Type B pancreatic cell (in vitro differentiated cells): ENCODE results near the gene KIAA0232. TPM values are rescaled to one million over a fixed set of nuclear protein-coding genes. Genes with fewer than 3 reads are reported as not detected.

Experiments used
- DNase-seq: peaks from one replicate; pipeline ENCODE4 v3.0.0; 2021; ENCODE audit warnings: mixed read lengths; ENCODE audit not compliant: unreplicated experiment; ENCODE audit errors: extremely low spot score
- H3K27ac Mint-ChIP-seq: 2 replicates; pipeline ENCODE4 v1.8.0; 2021; ENCODE audit warnings: mild to moderate bottlenecking, mixed read lengths
- H3K27me3 Mint-ChIP-seq: 2 replicates; pipeline ENCODE4 v1.8.0; 2021; ENCODE audit warnings: mixed read lengths
- H3K36me3 Mint-ChIP-seq: 2 replicates; pipeline ENCODE4 v1.8.0; 2021; ENCODE audit warnings: mixed read lengths
- H3K4me1 Mint-ChIP-seq: one replicate; pipeline ENCODE4 v1.8.0; 2021; ENCODE audit warnings: mixed read lengths; ENCODE audit not compliant: unreplicated experiment
- H3K4me3 Mint-ChIP-seq: 2 replicates; pipeline ENCODE4 v1.8.0; 2021; ENCODE audit warnings: mild to moderate bottlenecking, mixed read lengths
- H3K9me3 Mint-ChIP-seq: 2 replicates; pipeline ENCODE4 v1.8.0; 2021; ENCODE audit warnings: mixed read lengths
- total RNA-seq: library from RNA; stranded (reverse); gene quantifications from 2 replicates; pipeline ENCODE4 v1.2.1, GENCODE V29; 2021; ENCODE audit warnings: low replicate concordance
- TF ChIP-seq, protein P1 (sequence below): fragments of 200-600 bp; sonication (generic); conservative IDR thresholded peaks from 2 replicates; pipeline ENCODE4 v1.5.0; 2021; ENCODE audit warnings: antibody characterized with exemption, mild to moderate bottlenecking

Gene KIAA0232
- total RNA-seq, 1 donor from 2014 or later: 35.9 TPM

DNA sequence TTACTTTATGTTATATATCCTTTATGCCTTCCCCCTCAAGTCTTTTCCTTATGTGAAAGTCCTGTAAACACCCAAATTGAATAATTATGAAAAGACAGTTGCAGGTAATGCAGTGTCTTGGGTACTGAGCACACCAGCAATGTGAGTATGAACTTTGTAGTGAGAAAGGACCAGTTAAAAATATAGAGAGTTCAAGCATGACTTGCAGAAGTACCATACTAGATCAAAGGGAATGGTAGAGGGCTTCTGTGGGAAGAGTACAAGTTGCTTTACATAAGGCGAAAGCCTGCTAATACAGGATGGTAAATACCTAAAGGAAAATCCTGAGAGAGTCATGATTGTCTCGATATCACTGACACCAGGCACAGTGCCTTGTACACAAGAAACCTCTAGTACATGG lies 25.7 kb downstream of the KIAA0232 start:
- peaks cover 36% of the 10 kb centered on the region for H3K36me3 Mint-ChIP-seq
- H3K27me3 Mint-ChIP-seq: no peaks in the 10 kb centered on the region
- TF ChIP-seq, protein P1, sequence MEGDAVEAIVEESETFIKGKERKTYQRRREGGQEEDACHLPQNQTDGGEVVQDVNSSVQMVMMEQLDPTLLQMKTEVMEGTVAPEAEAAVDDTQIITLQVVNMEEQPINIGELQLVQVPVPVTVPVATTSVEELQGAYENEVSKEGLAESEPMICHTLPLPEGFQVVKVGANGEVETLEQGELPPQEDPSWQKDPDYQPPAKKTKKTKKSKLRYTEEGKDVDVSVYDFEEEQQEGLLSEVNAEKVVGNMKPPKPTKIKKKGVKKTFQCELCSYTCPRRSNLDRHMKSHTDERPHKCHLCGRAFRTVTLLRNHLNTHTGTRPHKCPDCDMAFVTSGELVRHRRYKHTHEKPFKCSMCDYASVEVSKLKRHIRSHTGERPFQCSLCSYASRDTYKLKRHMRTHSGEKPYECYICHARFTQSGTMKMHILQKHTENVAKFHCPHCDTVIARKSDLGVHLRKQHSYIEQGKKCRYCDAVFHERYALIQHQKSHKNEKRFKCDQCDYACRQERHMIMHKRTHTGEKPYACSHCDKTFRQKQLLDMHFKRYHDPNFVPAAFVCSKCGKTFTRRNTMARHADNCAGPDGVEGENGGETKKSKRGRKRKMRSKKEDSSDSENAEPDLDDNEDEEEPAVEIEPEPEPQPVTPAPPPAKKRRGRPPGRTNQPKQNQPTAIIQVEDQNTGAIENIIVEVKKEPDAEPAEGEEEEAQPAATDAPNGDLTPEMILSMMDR: no peak
- no peak for DNase-seq
- H3K9me3 Mint-ChIP-seq: no peaks in the 10 kb centered on the region
- peaks cover 13% of the 10 kb centered on the region for H3K4me1 Mint-ChIP-seq
- no peak overlapping the region for H3K4me3 Mint-ChIP-seq
- H3K27ac Mint-ChIP-seq: no peak overlapping the region

DNA sequence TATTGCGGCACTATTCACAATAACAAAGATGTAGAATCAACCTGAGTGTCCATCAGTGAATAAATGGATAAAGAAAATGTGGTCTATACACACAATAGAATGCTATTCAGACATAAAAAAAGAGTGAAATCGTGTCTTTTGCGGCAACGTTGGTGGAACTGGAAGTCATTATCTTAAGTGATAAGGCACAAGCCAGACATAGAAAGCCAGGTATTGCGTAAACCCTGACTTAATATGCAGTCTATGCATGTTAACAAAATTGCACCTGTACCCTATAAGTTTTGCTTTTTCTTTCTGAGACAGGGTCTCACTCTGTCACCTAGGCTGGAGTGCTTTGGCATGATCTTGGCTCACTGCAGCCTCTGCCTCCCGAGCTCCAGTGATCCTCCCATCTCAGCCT lies 28.6 kb downstream of the KIAA0232 start:
- peaks cover 5% of the 10 kb centered on the region for H3K4me1 Mint-ChIP-seq
- no peak for DNase-seq
- no peaks in the 10 kb centered on the region for H3K27me3 Mint-ChIP-seq
- TF ChIP-seq, protein P1: no peak
- H3K27ac Mint-ChIP-seq: no peak overlapping the region
- no peak overlapping the region for H3K4me3 Mint-ChIP-seq
- H3K36me3 Mint-ChIP-seq: peaks cover 39% of the 10 kb centered on the region
- H3K9me3 Mint-ChIP-seq: peaks cover 6% of the 10 kb centered on the region

DNA sequence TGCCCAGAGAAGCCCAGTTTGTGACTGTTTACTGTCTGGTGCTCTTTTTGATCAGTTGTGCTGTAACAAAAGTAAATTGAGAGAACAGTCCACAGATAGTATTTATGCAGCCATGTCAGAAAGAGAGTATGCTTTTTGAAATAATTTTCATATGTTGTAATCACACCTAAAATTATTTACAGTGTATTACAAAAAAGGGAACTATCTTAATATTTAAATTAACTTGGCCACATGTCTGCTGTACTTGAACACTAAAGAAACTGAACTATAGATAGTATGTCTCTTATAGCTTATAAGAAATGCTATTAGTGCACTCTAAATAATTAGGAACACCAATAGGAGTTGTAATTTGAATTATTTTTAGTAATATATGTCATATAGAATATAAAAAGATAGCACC lies 30.2 kb downstream of the KIAA0232 start:
- Mint-ChIP-seq H3K27me3 (no peaks in the 10 kb centered on the region), H3K4me1 (peaks cover 5% of the 10 kb centered on the region), H3K36me3 (peaks cover 44% of the 10 kb centered on the region), H3K9me3 (peaks cover 6% of the 10 kb centered on the region), H3K4me3 (no peak overlapping the region), H3K27ac (no peak overlapping the region)
- TF ChIP-seq, protein P1: no peak
- DNase-seq: no peak

DNA sequence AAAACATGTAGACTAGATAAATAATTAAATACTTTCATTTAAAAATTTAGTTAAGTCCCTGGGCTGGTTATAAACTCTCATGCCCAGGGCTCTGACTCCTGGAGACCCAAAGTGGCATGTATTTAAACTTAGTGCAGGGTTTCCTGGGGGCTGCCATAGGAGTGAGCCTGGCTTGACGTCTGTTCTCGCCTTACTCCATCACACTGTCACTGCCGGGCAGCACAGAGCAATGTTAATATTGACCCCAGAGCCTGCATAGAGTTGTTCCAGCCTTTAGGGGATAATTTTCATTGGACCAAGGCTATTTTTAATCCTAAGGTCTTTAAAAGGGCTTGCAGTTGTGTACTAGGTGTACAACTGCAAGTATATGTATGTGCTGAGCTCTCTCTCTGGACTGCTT lies 31.2 kb downstream of the KIAA0232 start:
- Mint-ChIP-seq H3K27ac (no peak overlapping the region), H3K9me3 (peaks cover 11% of the 10 kb centered on the region), H3K4me1 (peaks cover 5% of the 10 kb centered on the region), H3K4me3 (no peak overlapping the region), H3K27me3 (no peaks in the 10 kb centered on the region), H3K36me3 (peaks cover 44% of the 10 kb centered on the region)
- TF ChIP-seq, protein P1: no peak
- DNase-seq: no peak

- Mint-ChIP-seq H3K4me3 (no peak overlapping the region), H3K27ac (no peak overlapping the region), H3K36me3 (peaks cover 48% of the 10 kb centered on the region), H3K27me3 (no peaks in the 10 kb centered on the region), H3K9me3 (peaks cover 11% of the 10 kb centered on the region), H3K4me1 (peaks cover 5% of the 10 kb centered on the region)
- TF ChIP-seq, protein P1: no peak
- no peak for DNase-seq
These were observed 32.7 kb downstream of the KIAA0232 start for GRCh38 chr4:6815029-6815836.
